ENCODE results near the gene KPNA2.
"Not testable (repeated sequence)": the region's sequence is repeated elsewhere in the genome, so short reads cannot be mapped to it uniquely, and the experiment has no call there.

Gene KPNA2

DNA sequence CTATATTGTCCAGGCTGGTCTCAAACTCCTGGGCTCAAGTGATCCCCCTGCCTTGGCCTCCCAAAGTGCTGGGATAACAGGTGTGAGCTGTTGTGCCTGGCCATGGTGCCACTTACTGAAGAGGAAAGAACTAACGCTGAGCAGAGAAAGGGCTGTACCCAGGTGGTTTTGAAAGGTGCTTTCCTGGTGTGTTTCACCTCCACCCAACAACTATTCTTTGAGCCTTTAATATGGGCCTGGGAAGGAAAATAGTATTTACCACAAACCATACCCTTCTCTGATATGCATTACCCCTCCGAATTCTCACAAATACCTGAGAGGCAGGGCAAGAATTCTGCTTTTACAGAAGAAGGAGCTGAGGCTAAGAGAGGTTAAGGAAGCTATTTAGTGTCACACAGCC, 24.8 kb downstream of the KPNA2 start:
- DNase-seq (ENCODE audit: low read depth in 2 of 2): no peak

DNA sequence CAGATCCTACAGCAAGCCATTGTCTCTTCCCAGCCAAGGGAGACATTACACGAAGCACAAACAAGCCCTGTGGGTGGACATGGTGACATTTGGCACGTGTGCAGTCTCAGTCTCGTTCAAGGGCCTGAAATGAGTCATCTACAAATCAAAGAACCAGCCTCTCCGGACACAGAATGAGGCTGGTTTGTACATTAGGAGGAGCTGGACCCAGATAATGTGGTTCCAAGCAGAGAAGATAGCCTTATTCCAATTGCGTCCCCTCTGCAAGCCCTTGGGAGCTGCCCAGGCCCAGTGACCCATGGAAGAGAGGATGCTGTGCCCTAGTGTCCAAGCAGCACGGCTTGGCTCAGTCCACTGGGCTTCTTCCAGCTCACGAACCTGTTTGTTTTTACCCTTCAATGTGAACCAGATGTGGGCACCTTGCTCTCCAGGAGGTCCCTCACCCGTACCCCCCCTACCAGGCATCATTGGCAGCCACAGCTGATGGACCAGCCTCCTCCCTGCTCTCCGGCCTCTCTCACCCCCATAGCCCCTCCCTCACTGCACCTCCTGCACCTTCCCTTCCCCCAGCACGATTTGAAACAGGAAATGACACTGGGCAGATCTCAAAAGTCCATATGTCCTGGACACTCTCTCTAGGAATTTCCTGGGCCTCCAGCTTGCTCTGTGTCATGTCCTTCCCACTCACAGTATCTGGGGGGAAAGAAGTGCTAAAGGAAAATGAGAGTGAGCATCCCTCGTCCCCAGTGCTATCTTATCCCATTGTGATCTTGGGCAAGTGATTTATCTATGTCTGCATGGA, 26.2 kb downstream of the KPNA2 start:
- DNase-seq (ENCODE audit: low read depth in 2 of 2): no peak

DNA sequence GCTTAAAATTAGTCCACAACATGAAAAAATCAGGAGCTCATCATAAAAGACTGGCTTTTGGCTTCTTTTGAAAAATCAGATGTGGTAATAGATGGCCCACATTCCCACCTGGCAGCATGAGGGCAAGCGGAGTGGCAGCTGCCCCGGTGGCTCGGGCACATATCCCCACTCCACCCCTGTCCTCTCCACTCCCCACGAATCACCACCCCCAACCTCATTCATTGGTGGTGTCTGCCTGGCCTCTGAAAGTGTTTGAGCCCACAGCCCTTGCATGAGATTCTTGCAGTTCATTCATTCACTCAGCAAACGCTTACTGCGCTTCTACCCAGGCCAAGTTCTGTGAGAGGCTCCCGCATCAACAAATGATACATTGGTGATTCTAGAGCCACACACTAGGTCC, 29.8 kb downstream of the KPNA2 start:
- DNase-seq (ENCODE audit: low read depth in 2 of 2): not testable (repeated sequence)

DNA sequence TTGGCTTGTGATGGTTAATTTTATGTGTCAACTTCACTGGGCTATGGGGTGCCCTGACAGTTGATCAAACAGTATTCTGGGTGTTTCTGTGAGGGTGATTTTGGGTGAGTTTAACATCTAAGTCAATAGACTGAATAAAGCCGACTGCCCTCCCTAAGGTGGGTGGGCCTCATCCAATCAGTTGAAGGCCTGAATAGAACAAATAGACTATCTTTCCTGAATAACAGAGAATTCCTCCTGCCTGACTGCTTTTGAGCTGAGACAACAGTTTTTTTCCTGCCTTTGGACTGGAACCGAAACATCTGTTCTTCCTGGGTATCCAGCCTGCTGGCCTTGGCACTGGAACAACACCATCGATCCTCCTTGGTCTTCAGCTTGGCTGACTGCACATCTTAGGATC, 33.0 kb downstream of the KPNA2 start:
- DNase-seq (ENCODE audit: low read depth in 2 of 2): not testable (repeated sequence)

DNA sequence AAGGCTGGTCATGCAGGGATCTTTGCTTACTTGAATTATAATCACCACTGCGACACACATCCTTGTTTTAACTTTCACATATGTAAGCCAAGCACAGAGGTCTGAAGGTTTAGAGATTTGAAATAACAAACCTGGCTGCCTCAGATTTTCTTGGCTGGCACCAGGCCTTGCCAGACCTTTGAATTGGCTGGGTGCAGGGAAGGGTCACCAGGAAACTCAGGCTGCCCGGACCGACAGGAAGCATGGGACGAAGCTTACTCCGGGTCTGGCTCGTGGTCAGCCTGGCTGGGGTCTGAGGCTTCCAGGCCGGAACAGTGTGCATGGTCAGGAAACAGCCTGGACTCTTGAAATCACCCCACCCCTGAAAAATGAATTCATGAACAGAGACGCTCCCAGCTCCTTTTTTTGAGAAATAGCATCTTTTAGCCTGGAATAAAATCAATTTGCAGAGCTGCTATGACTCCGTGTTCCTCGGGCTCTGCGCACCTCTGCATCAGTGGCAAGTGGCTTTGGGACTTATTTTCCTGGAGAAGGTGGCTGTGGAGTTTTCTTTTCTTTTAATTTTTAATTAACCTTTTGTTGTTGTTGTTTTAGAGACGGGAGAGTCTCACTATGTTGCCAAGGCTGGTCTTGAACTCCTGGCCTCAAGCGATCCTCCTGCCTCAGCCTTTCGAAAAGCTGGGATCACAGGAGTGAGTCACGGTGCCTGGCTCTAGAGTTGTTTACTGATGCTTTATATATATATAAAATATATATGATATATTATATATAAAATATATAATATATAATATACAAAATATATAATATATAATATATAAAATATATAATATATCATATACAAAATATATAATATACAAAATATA, 35.3 kb downstream of the KPNA2 start:
- not testable (repeated sequence) for DNase-seq (ENCODE audit: low read depth in 2 of 2)

DNA sequence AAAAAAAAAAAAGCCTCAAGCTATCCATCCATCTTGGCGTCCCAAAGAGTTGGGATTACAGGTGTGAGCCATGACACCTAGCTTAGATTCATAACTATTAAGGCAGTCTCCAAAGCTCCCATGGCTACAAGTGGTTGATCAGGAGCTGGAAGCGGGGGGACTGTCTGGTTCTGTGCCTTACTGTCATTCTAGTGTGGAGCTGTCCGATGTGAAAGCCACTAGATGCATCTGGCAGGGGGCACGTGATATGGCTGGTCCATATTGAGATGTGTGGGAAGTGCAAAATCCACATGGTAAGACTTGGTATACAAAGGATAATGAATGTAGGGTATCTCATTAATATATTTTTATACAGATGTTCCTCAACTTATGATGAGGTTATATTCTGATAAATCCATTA, 38.7 kb downstream of the KPNA2 start:
- no peak for DNase-seq (ENCODE audit: low read depth in 2 of 2)

DNA sequence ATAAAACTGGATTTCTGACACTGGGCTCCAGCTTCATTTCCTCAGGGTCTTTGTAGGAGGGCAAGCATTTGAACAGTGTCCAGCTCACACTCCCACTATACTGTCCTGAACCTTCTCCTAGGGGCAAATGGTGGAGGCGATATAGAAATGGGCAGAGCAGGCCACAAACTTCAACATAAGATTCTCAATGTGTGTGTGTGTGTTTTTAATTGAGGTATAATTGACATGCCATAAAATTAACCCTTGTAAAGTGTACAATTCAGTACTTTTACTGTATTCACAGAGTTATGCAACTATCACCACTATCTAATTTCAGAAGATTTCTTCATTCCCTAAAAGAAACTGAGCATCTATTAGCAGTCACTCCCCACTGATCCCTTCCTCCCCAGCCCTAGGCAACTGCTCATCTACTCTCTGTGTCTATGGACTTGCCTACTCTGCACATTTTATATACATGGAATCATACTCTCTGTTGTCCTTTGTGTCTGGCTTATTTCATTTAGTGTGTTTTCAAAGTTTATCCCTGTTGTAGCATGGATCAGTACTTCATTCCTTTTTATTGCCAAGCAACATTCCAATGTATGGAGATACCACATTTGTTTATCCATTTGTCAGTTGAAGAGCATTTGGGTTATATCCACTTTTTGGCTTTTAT, 40.5 kb downstream of the KPNA2 start:
- DNase-seq (ENCODE audit: low read depth in 2 of 2): not testable (repeated sequence)

DNA sequence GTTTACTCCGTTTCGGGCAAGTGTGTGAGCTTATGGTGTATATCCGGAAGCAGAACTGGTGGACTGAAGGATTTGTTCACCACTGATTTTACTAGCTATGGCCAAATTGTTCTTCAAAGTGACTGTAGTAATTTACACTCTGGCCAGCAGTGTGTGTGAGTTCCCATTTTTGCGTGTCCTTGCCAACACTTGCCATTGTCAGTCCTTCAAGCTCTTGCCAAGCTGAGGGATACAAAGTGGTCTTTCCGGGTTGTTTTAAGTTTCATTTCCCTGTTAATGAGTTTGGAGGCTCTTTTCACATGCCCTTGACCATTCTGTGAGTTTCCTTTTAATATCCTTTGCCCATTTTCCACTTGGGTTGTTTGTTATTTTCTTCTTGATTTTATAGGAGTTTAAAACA, 42.0 kb downstream of the KPNA2 start:
- DNase-seq (ENCODE audit: low read depth in 2 of 2): not testable (repeated sequence)

DNA sequence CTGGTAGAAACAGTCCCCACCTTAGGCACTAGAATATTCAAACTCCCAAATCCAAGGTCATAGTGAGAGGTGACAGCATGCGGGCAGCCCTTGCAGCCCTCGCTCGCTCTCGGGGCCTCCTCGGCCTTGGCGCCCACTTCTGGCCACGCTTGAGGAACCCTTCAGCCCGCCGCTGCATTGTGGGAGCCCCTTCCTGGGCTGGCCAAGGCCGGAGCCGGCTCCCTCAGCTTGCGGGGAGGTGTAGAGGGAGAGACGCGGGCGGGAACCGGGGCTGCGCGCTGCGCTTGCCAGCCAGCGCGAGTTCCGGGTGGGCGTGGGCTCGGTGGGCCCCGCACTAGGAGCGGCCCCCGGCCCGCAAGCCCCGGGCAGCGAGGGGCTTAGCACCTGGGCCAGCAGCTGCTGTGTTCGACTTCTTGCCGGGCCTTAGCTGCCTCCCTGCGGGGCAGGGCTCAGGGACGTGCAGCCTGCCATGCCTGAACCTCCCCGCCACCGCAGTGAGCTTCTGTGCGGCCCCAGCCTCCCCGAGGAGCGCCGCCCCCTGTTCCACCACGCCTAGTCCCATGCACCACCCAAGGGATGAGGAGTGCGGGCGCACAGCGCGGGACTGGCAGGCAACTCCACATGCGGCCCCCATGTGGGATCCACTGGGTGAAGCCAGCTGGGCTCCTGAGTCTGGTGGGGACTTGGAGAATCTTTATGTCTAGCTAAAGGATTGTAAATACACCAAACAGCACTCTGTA, 45.0 kb downstream of the KPNA2 start:
- no peak for DNase-seq (ENCODE audit: low read depth in 2 of 2)

DNA sequence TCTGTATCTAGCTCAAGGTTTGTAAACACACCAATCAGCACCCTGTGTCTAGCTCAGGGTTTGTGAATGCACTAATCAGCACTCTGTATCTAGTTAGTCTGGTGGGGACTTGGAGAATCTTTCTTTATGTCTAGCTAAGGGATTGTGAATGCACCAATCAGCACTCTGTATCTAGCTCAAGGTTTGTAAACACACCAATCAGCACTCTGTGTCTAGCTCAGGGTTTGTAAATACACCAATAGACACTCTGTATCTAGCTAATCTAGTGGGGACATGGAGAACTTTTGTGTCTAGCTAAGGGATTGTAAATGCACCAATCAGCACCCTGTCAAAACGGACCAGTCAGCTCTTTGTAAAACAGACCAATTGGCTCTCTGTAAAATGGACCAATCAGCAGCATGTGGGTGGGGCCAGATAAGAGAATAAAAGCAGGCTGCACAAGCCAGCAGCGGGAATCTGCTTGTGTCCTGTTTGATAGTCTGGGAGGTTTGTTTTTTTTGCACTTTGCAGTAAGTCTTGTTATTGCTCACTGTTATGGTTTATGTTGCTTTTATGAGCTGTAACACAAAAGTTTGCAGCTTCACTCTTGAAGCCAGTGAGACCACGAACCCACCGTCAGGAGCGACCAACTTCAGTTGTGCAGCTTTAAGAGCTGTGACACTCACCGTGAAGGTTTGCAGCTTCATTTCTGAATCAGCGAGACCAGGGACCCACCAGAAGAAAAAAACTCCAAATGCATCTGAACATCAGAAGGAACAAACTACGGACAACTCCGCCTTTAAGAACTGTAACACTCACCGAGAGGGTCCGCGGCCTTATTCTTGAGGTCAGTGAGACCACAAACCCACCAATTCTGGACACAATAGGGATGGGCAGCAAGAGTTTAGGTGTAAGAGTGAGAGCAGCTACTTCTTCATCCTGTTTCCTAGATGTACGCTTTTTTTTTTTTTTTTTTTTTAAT, 46.0 kb downstream of the KPNA2 start:
- DNase-seq (ENCODE audit: low read depth in 2 of 2): not testable (repeated sequence)

DNA sequence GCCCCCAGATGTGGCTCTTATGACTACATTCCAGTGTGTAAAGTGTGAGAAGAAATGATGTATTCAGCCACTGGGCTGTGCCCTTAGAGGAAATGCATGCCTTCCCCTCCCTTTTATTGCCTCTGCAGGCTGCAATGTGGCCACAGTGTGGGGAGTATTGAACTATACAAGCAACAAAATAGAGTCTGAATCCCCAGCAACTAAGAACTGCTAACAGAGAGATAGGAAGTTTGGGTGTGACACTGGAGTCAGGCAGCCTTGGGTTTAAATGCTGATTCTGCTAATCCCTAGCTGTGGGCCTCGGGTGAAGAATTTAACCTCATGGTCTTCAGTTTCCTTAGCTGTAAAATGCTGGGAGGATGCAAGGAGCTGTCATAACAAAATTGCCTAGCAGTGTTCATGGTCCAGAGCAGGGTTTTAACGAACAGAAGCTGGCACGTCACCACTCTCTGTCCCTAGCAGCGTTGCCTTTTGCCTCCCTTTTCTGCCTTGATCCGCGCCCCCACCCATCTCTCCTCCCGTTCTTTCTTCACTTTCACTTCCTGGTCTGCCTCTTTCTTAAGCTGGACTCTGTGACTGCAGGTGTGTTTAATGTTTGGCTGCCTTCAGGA, 50.3 kb downstream of the KPNA2 start:
- no peak for DNase-seq (ENCODE audit: low read depth in 2 of 2)

DNA sequence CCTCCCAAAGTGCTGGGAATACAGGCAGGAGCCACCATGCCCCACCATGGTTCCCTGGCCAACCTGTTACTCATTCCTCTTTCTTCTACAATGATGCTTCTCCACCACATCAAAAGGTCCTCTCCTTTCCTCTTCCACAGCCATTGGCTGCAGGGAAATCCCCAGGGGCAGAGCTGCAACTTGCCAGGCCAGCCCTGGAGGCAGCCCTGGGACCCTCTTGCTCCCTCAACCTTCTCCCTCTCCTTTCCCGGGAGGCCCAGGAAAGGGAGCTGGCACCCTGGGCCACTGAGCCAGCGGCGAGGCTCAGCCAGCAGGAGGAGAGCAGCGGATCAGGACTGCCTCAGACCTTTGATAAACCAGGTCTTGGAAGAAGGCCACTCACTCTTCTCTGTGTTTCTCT, 51.1 kb downstream of the KPNA2 start:
- DNase-seq (ENCODE audit: low read depth in 2 of 2): not testable (repeated sequence)

DNA sequence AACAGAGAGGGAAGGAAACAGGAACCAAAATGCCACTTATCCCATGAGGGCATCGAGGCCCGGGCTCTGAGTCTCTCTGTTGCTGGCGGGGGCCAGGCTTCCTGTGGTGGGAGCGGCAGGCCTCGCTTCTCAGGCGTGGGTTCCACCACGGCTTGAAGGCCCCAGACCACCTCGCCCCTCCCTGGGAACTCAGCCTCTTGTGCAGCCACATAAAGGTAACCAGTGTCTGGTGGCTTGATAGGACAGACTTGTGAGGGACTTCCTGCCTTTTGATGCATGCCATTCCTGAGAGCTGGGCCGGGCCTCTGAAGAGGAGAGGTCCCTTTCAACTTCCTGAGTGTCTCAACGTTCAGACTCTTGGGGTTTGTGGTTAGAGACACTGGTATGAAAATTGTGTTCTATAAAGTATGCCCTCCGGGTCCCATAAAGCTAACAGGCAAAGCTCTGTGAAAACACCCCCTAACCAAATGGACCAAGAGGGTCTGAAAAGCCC, 51.6 kb downstream of the KPNA2 start:
- not testable (repeated sequence) for DNase-seq (ENCODE audit: low read depth in 2 of 2)

DNA sequence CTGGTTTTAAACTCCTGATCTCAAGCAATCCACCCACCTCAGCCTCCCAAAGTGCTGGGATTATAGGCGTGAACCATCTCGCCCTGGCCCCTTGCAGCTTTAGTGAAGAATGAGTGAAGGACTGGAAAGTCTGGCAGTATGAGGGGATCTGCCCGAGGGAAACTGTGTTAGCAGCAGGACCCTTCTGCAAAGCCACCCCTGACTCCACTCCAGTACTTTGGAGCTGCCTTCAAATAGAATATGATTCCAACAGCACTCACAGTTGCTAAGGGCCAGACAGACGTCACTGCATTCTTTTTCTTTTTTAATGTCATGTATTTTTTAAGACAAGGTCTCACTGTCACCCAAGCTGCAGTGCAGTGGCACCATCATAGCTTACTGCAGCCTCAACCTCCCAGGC, 52.3 kb downstream of the KPNA2 start:
- no peak for DNase-seq (ENCODE audit: low read depth in 2 of 2)

DNA sequence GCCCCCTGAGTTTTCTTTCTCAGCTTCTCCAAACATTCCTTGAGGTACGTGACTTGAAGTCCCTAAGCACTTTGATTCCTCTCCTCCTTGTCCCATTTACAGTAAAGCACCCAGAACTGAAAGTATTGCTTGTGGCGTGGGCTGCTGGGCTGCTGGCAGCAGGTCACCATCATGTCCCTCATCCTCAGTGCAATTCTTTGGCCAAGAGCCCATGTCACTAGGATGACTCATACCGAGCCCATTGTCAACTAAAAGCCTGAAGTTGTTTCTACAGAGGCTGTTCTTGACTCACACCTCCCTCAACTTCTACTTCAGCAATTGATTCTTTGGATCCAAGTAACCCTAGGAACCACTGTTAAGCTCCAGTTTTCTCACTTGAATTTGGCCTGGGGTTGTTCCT, 54.3 kb downstream of the KPNA2 start:
- DNase-seq (ENCODE audit: low read depth in 2 of 2): no peak

DNA sequence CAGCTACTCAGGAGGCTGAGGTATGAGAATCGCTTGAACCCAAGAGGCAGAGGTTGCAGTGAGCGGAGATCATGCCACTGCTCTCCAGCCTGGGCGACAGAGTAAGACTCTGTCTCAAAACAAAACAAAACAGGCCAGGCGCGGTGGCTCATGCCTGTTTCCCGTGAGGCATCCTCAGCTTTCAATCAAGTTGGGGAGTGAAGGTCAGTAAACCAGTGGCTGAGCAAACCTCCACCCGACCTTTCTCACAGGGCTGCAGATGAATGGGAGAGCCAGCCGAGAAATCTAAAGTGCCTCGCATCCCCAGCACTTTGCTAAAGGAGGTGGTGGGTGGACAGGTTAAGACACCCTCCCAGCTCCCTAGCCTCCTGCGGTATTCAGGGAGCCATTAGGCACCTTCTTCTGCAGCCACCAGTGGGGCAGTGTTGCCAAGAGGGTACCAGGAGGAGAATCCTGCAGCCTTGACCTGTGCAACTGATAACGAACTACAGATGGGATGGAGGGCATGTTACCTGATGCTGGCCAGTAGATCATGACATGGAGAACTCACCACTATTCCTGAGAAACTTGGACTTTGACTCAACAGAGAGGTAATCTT, 59.0 kb downstream of the KPNA2 start:
- no peak for DNase-seq (ENCODE audit: low read depth in 2 of 2)

DNA sequence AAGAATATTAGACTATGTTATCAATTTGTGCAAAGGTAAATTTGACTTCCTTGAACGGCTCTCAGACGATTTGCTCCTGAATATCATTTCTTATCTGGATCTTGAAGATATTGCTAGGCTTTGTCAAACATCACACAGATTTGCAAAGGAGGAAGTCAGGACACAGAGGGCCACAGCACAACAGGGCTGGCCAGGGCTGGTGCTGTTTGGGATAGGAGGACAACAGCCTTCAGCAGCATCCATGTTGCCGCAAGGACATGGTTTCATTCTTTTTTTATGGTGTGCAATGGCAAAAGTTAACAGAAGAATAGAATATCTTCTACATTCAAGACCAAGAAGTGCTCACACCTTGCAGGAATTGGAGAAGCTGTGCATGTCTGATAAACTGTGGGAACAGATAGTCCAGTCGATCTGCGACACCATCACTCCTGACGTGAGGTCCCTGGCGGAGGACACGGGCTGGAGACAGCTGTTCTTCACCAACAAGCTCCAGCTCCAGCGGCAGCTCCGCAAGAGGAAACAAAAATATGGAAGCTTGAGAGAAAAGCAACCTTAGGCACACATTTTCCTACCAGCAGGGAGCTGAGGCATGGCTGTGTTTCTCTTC, 59.8 kb downstream of the KPNA2 start:
- no peak for DNase-seq (ENCODE audit: low read depth in 2 of 2)

DNA sequence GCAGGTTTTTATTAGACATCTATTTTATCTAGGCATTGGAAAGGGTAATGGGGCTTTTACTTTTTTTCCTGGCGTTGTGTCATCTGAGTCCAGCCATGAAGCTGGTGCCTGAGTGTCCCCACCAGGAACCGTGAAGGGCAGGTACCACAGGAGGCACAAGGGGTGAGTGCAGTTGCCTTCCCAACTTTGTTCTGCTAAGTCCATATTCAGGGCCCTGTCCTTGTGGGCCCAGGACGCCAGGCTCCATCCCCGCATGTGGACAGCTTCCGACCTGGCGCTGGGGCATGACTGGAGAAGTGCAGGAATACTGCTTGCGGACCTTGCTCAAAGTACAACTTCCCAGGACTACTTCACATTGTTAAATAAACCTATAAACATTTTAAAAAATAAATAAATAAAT, 60.6 kb downstream of the KPNA2 start:
- no peak for DNase-seq (ENCODE audit: low read depth in 2 of 2)

Data from fibroblast of skin of left biceps (primary cell).